PC-3 (cell line): ENCODE data around the gene RASL10B. TPM values are rescaled to one million over a fixed set of nuclear protein-coding genes. Genes with fewer than 3 reads are reported as not detected.

ENCODE experiments used
- ATAC-seq: fragments of 200-7000 bp; cut with Tn5 transposase; 2 replicates; pipeline ENCODE4 v1.9.1; 2020; ENCODE audit warnings: mild to moderate bottlenecking, moderate library complexity
- BruUV-seq: library from RNA; stranded (reverse); fragments of 400-500 nt; replicated peaks from 2 replicates; lab custom pipeline; 2021; lab: Mats Ljungman, UMichigan
- CTCF ChIA-PET: fragments of 300-600 bp; sonication (Branson Sonifier 250); formaldehyde crosslinking; loops from one replicate; lab custom pipeline; 2022; ENCODE audit warnings: antibody characterized with exemption; lab: Charles Lee
- POLR2A ChIA-PET: fragments of 300-600 bp; sonication (Branson Sonifier 250); formaldehyde crosslinking; loops from one replicate; lab custom pipeline; 2022; ENCODE audit warnings: antibody characterized with exemption; ENCODE audit not compliant: unreplicated experiment; lab: Charles Lee
- DNase-seq: peaks from one replicate; pipeline ENCODE4 v3.0.0-alpha.2; 2015
- H2AFZ ChIP-seq: fragments of 300-600 bp; sonication (generic); 2 replicates; pipeline ENCODE4 v1.6.0; 2016; ENCODE audit warnings: antibody characterized with exemption, low read length
- H3F3A ChIP-seq: fragments of 300-600 bp; sonication (generic); one replicate; pipeline ENCODE4 v1.6.0; 2017; ENCODE audit warnings: antibody characterized with exemption, low read length, control low read depth, mild to moderate bottlenecking; ENCODE audit not compliant: unreplicated experiment
- H3K27ac ChIP-seq: fragments of 300-600 bp; sonication (generic); 2 replicates; pipeline ENCODE4 v1.5.1; 2016; ENCODE audit warnings: mild to moderate bottlenecking, low read length
- H3K27me3 ChIP-seq: fragments of 300-600 bp; sonication (generic); 2 replicates; pipeline ENCODE4 v1.6.1; 2016; ENCODE audit warnings: low read length, mixed read lengths
- H3K36me3 ChIP-seq: fragments of 300-600 bp; sonication (generic); 2 replicates; pipeline ENCODE4 v1.6.1; 2016; ENCODE audit warnings: low read depth, mixed run types, low read length, mixed read lengths
- H3K4me1 ChIP-seq: fragments of 300-600 bp; sonication (generic); 2 replicates; pipeline ENCODE4 v1.5.1; 2016; ENCODE audit warnings: low read length; ENCODE audit not compliant: insufficient read depth
- H3K4me2 ChIP-seq: fragments of 300-600 bp; sonication (generic); 2 replicates; pipeline ENCODE4 v1.6.0; 2016; ENCODE audit warnings: low read length
- H3K4me3 ChIP-seq: fragments of 300-600 bp; sonication (generic); 2 replicates; pipeline ENCODE4 v1.5.1; 2016; ENCODE audit warnings: mild to moderate bottlenecking, low read length, mixed read lengths
- H3K79me2 ChIP-seq: fragments of 300-600 bp; sonication (generic); 2 replicates; pipeline ENCODE4 v1.6.1; 2017; ENCODE audit warnings: low read length, mixed read lengths
- H3K9ac ChIP-seq: fragments of 300-600 bp; sonication (generic); 2 replicates; pipeline ENCODE4 v1.6.0; 2016; ENCODE audit warnings: mild to moderate bottlenecking, low read length
- H3K9me2 ChIP-seq: fragments of 300-600 bp; sonication (generic); replicated peaks from 2 replicates; pipeline ENCODE4 v1.6.1; 2016; ENCODE audit warnings: mixed run types, low read length, mixed read lengths
- H3K9me3 ChIP-seq: fragments of 300-600 bp; sonication (generic); 2 replicates; pipeline ENCODE4 v1.6.1; 2016; ENCODE audit warnings: low read length, mixed read lengths
- H4K20me1 ChIP-seq: fragments of 300-600 bp; sonication (generic); 2 replicates; pipeline ENCODE4 v1.6.1; 2016; ENCODE audit warnings: low read length, mixed read lengths
- EZH2 ChIP-seq: fragments of 300-600 bp; sonication (generic); IDR thresholded peaks from one replicate; pipeline ENCODE4 v1.6.1; 2017; ENCODE audit warnings: antibody characterized with exemption, mild to moderate bottlenecking, low read length; ENCODE audit not compliant: unreplicated experiment
- EZH2phosphoT487 ChIP-seq: fragments of 300-600 bp; sonication (generic); IDR thresholded peaks from 2 replicates; pipeline ENCODE4 v1.6.1; 2018; ENCODE audit warnings: mild to moderate bottlenecking, antibody characterized with exemption, low read length, borderline replicate concordance
- intact Hi-C: fragments of 100-400 bp; cut with micrococcal nuclease; formaldehyde crosslinking; loops from 2 replicates; pipeline ENCODE4 v1.9.0; 2023
- total RNA-seq: library from RNA; depleted of rRNA; stranded (reverse); fragments of >200 nt; gene quantifications from 2 replicates; pipeline ENCODE4 v1.2.3, GENCODE V29; 2014
- TF ChIP-seq, protein P1 (sequence below): fragments of 300-600 bp; sonication (generic); conservative IDR thresholded peaks from 2 replicates; pipeline ENCODE4 v1.5.1; 2017; ENCODE audit warnings: antibody characterized with exemption, low read depth, mild to moderate bottlenecking, low read length

RASL10B gene
- total RNA-seq, 1 experiment from 2014 or later = 0.77 TPM

- no peaks in the 10 kb centered on the region for H3K4me1 ChIP-seq
- no peak for ATAC-seq
- no peaks in the 10 kb centered on the region for H3K79me2 ChIP-seq
- no peak for DNase-seq
- no peak overlapping the region for H3K9ac ChIP-seq
- TF ChIP-seq, protein P1, sequence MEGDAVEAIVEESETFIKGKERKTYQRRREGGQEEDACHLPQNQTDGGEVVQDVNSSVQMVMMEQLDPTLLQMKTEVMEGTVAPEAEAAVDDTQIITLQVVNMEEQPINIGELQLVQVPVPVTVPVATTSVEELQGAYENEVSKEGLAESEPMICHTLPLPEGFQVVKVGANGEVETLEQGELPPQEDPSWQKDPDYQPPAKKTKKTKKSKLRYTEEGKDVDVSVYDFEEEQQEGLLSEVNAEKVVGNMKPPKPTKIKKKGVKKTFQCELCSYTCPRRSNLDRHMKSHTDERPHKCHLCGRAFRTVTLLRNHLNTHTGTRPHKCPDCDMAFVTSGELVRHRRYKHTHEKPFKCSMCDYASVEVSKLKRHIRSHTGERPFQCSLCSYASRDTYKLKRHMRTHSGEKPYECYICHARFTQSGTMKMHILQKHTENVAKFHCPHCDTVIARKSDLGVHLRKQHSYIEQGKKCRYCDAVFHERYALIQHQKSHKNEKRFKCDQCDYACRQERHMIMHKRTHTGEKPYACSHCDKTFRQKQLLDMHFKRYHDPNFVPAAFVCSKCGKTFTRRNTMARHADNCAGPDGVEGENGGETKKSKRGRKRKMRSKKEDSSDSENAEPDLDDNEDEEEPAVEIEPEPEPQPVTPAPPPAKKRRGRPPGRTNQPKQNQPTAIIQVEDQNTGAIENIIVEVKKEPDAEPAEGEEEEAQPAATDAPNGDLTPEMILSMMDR = no peak
- no peak for TF ChIP-seq EZH2
- no peak for TF ChIP-seq EZH2phosphoT487
- H3K36me3 ChIP-seq = peaks cover 15% of the 10 kb centered on the region
- H3K27ac ChIP-seq = no peak overlapping the region
- H4K20me1 ChIP-seq = no peaks in the 10 kb centered on the region
- H3K9me3 ChIP-seq = no peaks in the 10 kb centered on the region
- no peaks in the 10 kb centered on the region for H3K9me2 ChIP-seq
- ChIA-PET POLR2A (no interaction called here), CTCF (no interaction called here)
- no peaks in the 10 kb centered on the region for H3F3A ChIP-seq
- no peak overlapping the region for H2AFZ ChIP-seq
- no peaks in the 10 kb centered on the region for H3K27me3 ChIP-seq
- H3K4me3 ChIP-seq = no peak overlapping the region
- intact Hi-C loops = no loop called here
- BruUV-seq = no TSS peak
- no peak overlapping the region for H3K4me2 ChIP-seq
Measured at GRCh38 chr17:35728551-35728950, 2.9 kb upstream of the RASL10B start.

- CTCF ChIA-PET = no interaction called here
- intact Hi-C loops = no loop called here
- POLR2A ChIA-PET = no interaction called here
Measured at GRCh38 chr17:35729405-35729833, 2.0 kb upstream of the RASL10B start.

DNA sequence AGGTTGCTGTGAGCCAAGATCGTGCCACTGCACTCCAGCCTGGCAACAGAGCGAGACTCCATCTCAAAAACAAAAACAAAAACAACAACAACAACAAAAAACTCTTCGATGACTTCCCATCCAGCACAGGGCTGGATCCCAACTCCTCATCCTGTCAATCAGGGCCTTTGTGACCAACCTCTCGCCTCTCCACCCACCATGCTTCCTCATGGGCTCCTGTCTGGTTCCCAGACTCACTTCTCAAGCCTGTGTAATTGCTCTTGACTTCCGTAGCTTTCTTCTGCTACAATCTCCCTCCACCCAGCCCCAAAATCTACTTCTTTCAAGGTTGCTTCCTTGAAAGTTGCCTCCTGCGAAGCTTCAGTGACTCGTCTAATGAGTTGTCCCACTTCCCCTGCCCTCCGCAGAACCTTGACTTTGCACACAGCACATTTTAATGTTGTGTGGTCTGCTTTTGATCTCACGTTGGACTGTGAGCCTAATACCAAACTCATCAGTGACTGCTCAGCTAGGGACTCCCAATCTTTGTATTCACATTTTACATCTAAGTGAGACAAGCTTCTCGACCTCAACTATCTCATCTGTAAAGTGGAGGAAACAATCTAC lies 936 bp upstream of the RASL10B start:
- ATAC-seq (no peak), DNase-seq (no peak)
- ChIA-PET POLR2A (no interaction called here), CTCF (no interaction called here)
- Histone ChIP-seq H3K4me1 (no peaks in the 10 kb centered on the region), H3K4me3 (no peak overlapping the region), H3K27ac (no peak overlapping the region), H3K27me3 (no peaks in the 10 kb centered on the region), H3K36me3 (0 out of 2 replicates have a peak, but pooled peaks cover under 1% of the 10 kb centered on the region), H3K9me2 (no peaks in the 10 kb centered on the region), H4K20me1 (no peaks in the 10 kb centered on the region), H3F3A (no peaks in the 10 kb centered on the region), H3K9me3 (no peaks in the 10 kb centered on the region), H3K9ac (no peak overlapping the region), H3K79me2 (no peaks in the 10 kb centered on the region), H3K4me2 (no peak overlapping the region), H2AFZ (no peak overlapping the region)
- BruUV-seq = no TSS peak
- intact Hi-C loops = no loop called here
- TF ChIP-seq EZH2phosphoT487 (no peak), EZH2 (no peak)
- TF ChIP-seq, protein P1 = no peak

More at GRCh38 chr17:35729405-35729833, 2.0 kb upstream of the RASL10B start:
- Histone ChIP-seq H3K9me3 (no peaks in the 10 kb centered on the region), H3F3A (no peaks in the 10 kb centered on the region), H3K4me3 (no peak overlapping the region), H3K9ac (no peak overlapping the region), H3K27me3 (no peaks in the 10 kb centered on the region), H3K4me1 (no peaks in the 10 kb centered on the region), H3K36me3 (peaks cover 7% of the 10 kb centered on the region), H3K4me2 (no peak overlapping the region), H3K9me2 (no peaks in the 10 kb centered on the region), H4K20me1 (no peaks in the 10 kb centered on the region), H3K79me2 (no peaks in the 10 kb centered on the region), H3K27ac (no peak overlapping the region), H2AFZ (no peak overlapping the region)
- DNase-seq = no peak
- no peak for ATAC-seq
- TF ChIP-seq, protein P1 = no peak
- TF ChIP-seq EZH2 (no peak), EZH2phosphoT487 (no peak)
- BruUV-seq = no TSS peak
